Peyer's patch (tissue), 4 donors: ENCODE data around the gene HEXB.

Experiments used
- CTCF ChIP-seq, 6 experiments: fragments of 450-650 bp in 4 of 6; fragments of 200-600 bp in 2 of 6; sonication (generic) in 1 of 6; IDR thresholded peaks; one replicate each; pipeline ENCODE4 v1.5.1; 2017 to 2019; ENCODE audit warnings: antibody characterized with exemption in 6 of 6, mild to moderate bottlenecking in 3 of 6, moderate library complexity in 1 of 6
- POLR2A ChIP-seq, 2 donors: fragments of 450-650 bp; IDR thresholded peaks; one replicate each; pipeline ENCODE4 v1.5.1; 2017; ENCODE audit warnings: antibody characterized with exemption in 2 of 2, mild to moderate bottlenecking in 2 of 2, moderate library complexity in 2 of 2

DNA sequence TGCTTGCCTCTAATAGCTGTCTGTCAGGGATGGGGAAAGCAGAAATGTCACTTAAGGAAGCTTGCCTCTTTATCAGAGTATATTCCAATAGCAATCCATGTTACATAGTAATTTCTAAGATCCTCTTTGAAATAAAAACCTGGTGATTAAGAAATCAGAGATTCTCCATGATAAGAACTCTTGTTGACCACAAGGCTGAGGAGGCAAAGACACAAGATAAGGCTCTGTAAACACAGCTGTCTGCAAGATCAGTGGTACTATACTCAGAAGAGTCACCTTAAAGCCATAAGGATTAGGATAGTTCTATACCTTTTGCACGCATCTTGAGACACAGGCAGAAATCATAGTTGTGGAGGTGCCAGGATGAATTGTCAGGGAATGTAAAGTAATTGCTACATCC lies 40.3 kb downstream of the HEXB start:
- TF ChIP-seq CTCF (IDR thresholded peaks at IDR 0.05) (no peak), POLR2A (IDR thresholded peaks at IDR 0.05) (no peak)
